ENCODE data around the gene IFI27.

Gene IFI27

GRCh38 chr14:94161058-94161457 is 50.5 kb downstream of the IFI27 start:
- no peak for DNase-seq

GRCh38 chr14:94161981-94162380 is 51.4 kb downstream of the IFI27 start:
- DNase-seq = no peak

GRCh38 chr14:94162466-94162865 is 51.9 kb downstream of the IFI27 start:
- no peak for DNase-seq

GRCh38 chr14:94163796-94164195 is 53.3 kb downstream of the IFI27 start:
- no peak for DNase-seq

GRCh38 chr14:94164685-94165431 is 54.3 kb downstream of the IFI27 start:
- no peak for DNase-seq

GRCh38 chr14:94165744-94166143 is 55.2 kb downstream of the IFI27 start:
- DNase-seq = no peak

Data from DMS 273 treated with DMSO at 0.1 percent for 48 hours (cell line).